Mucosa of descending colon (tissue), 3 donors: ENCODE results near the gene GPR31. TPM values are rescaled to one million over a fixed set of nuclear protein-coding genes. Genes with fewer than 3 reads are reported as not detected.

Source experiments
- ATAC-seq: fragments of 200-7000 bp; cut with Tn5 transposase; one replicate; pipeline ENCODE4 v1.9.1; 2020; ENCODE audit warnings: mild to moderate bottlenecking, moderate library complexity
- DNase-seq, 3 donors: peaks; one replicate each; pipeline ENCODE4 v3.0.0-alpha.2; 2020
- H3K36me3 ChIP-seq: fragments of 200-600 bp; one replicate; pipeline ENCODE4 v1.8.0; 2021; ENCODE audit warnings: low read depth, mild to moderate bottlenecking
- H3K4me1 ChIP-seq: fragments of 200-600 bp; one replicate; pipeline ENCODE4 v1.8.0; 2021; ENCODE audit warnings: low read depth, mild to moderate bottlenecking
- H3K4me3 ChIP-seq: fragments of 200-600 bp; one replicate; pipeline ENCODE4 v1.8.0; 2021; ENCODE audit warnings: mild to moderate bottlenecking
- H3K9me3 ChIP-seq: fragments of 200-600 bp; one replicate; pipeline ENCODE4 v1.8.0; 2021; ENCODE audit warnings: mild to moderate bottlenecking
- CTCF ChIP-seq: fragments of 200-600 bp; IDR thresholded peaks from one replicate; pipeline ENCODE4 v1.8.0; 2022; ENCODE audit warnings: antibody characterized with exemption, mild to moderate bottlenecking
- intact Hi-C, 2 donors: fragments of 100-400 bp; cut with DNase I in 1 of 2; cut with micrococcal nuclease in 1 of 2; formaldehyde crosslinking; loops; one replicate each; pipeline versions ENCODE4 v1.11.0 to v1.11.1; 2022; cut with DNase I, micrococcal nuclease
- total RNA-seq, 3 donors: library from RNA; stranded (reverse); fragmentation: NEBNext Ultra II Directional in 2 of 3; extraction: Animal tissue kit (Norgen Biotek cat#: 25700) in 2 of 3; gene quantifications; one replicate each; pipeline versions ENCODE4 v1.2.1 to v1.2.4, GENCODE V29; 2021 to 2023
- donor health status: DM: no; HTN: no; CAD: no; lungs with moderate emphysema.
- donor health status: DM: no; HTN: no; CAD: no.
- donor health status: DM: no; HTN: yes; CAD: no.

Gene GPR31
- total RNA-seq, 3 donors from 2014 or later = not detected

- Histone ChIP-seq H3K9me3 (no peaks in the 10 kb centered on the region), H3K4me1 (peaks cover 13% of the 10 kb centered on the region), H3K4me3 (no peak overlapping the region), H3K36me3 (no peaks in the 10 kb centered on the region)
- TF ChIP-seq CTCF = no peak
- intact Hi-C loops = no loop called here
- DNase-seq (no peak), ATAC-seq (no peak)
Measured at GRCh38 chr6:167125855-167126349, 31.9 kb downstream of the GPR31 start.

GRCh38 chr6:167125410-167125809 lies 32.4 kb downstream of the GPR31 start:
- no peaks in the 10 kb centered on the region for H3K36me3 ChIP-seq
- no peak overlapping the region for H3K4me3 ChIP-seq
- no peak for ATAC-seq
- intact Hi-C loops = no loop called here
- no peaks in the 10 kb centered on the region for H3K9me3 ChIP-seq
- DNase-seq = no peak
- TF ChIP-seq CTCF = no peak
- H3K4me1 ChIP-seq = peaks cover 13% of the 10 kb centered on the region

- no peak for TF ChIP-seq CTCF
- Histone ChIP-seq H3K4me3 (no peak overlapping the region), H3K9me3 (no peaks in the 10 kb centered on the region), H3K36me3 (no peaks in the 10 kb centered on the region), H3K4me1 (peaks cover 13% of the 10 kb centered on the region)
- ATAC-seq (no peak), DNase-seq (no peak)
- intact Hi-C loops = no loop called here
Measured at GRCh38 chr6:167124753-167125152, 33.0 kb downstream of the GPR31 start.

GRCh38 chr6:167122827-167123657 lies 34.7 kb downstream of the GPR31 start, which contains the start of gene CCR6:
Gene CCR6 (plus strand): TSS chr6:167123096. CDS start chr6:167136135, 13,039 bp downstream.
- peaks cover 13% of the 10 kb centered on the region for H3K4me1 ChIP-seq
- H3K36me3 ChIP-seq = no peaks in the 10 kb centered on the region
- TF ChIP-seq CTCF = no peak
- H3K9me3 ChIP-seq = no peaks in the 10 kb centered on the region
- intact Hi-C loops = no loop called here
- no peak for DNase-seq
- H3K4me3 ChIP-seq = no peak within 1 kb of the TSS
- peak; percentile 73 for ATAC-seq

GRCh38 chr6:167122041-167122826 lies 35.5 kb downstream of the GPR31 start:
- no peaks in the 10 kb centered on the region for H3K36me3 ChIP-seq
- H3K9me3 ChIP-seq = no peaks in the 10 kb centered on the region
- TF ChIP-seq CTCF = no peak
- H3K4me1 ChIP-seq = peaks cover 13% of the 10 kb centered on the region
- no peak overlapping the region for H3K4me3 ChIP-seq
- intact Hi-C loops = no loop called here
- peak; percentile 10 for ATAC-seq
- no peak for DNase-seq
